ENCODE measurements around the gene TCP10L. TPM values are rescaled to one million over a fixed set of nuclear protein-coding genes. Genes with fewer than 3 reads are reported as not detected.

TCP10L gene
- total RNA-seq, 1 experiment from 2014 or later = not detected

- intact Hi-C loops (cut with micrococcal nuclease; ENCODE audit: unreplicated experiment) = no loop called here
- BruUV-seq (replicated peaks) = no TSS peak
- Histone ChIP-seq H3K9me3 (no peaks in the 10 kb centered on the region), H3K4me1 (0 out of 2 replicates have a peak, but pooled peaks cover 6% of the 10 kb centered on the region), H3K27me3 (replicated peaks; ENCODE audit: control insufficient read depth, insufficient read depth, low read length) (no peaks in the 10 kb centered on the region), H3K4me3 (ENCODE audit: low read depth, low read length) (peak overlapping the region; percentile 93), H3K36me3 (ENCODE audit: control insufficient read depth, insufficient read depth, low read length) (no peaks in the 10 kb centered on the region)
- Mint-ChIP-seq H3K4me1 (ENCODE audit: low read depth, unreplicated experiment) (no peaks in the 10 kb centered on the region), H3K27ac (ENCODE audit: unreplicated experiment) (peak overlapping the region; percentile 98), H3K27me3 (ENCODE audit: insufficient read depth, unreplicated experiment) (peaks cover 3% of the 10 kb centered on the region), H3K9me3 (ENCODE audit: unreplicated experiment) (no peaks in the 10 kb centered on the region), H3K36me3 (ENCODE audit: insufficient read depth, unreplicated experiment) (peaks cover 12% of the 10 kb centered on the region), H3K4me3 (ENCODE audit: unreplicated experiment) (peak overlapping the region; percentile 79)
- POLR2A ChIA-PET = no interaction called here
- TF ChIP-seq CTCF (IDR thresholded peaks at IDR 0.05; ENCODE audit: insufficient read depth in 1 of 2, low read depth in 1 of 2, low read length in 1 of 2, severe bottlenecking in 1 of 2, unreplicated experiment in 1 of 2) = no peak
- CTCF ChIA-PET = no interaction called here
- DNase-seq = no peak
These were observed 28.2 kb upstream of the TCP10L start for GRCh38 chr21:32613436-32614043.

- H3K4me1 ChIP-seq = 0 out of 2 replicates have a peak, but pooled peaks cover 6% of the 10 kb centered on the region
- Mint-ChIP-seq H3K36me3 (ENCODE audit: insufficient read depth, unreplicated experiment) (peaks cover 12% of the 10 kb centered on the region), H3K27ac (ENCODE audit: unreplicated experiment) (peak overlapping the region; percentile 98), H3K4me3 (ENCODE audit: unreplicated experiment) (peak overlapping the region; percentile 79), H3K4me1 (ENCODE audit: low read depth, unreplicated experiment) (no peaks in the 10 kb centered on the region), H3K9me3 (ENCODE audit: unreplicated experiment) (no peaks in the 10 kb centered on the region), H3K27me3 (ENCODE audit: insufficient read depth, unreplicated experiment) (peaks cover 3% of the 10 kb centered on the region)
- H3K4me3 ChIP-seq (ENCODE audit: low read depth, low read length) = peak overlapping the region; percentile 93
- ChIA-PET POLR2A (no interaction called here), CTCF (interaction anchor here (2.8 kb wide), 1 partner anchor 11 kb away, joined by 18 read pairs; no protein-coding TSS in a partner anchor)
- intact Hi-C loops (cut with micrococcal nuclease; ENCODE audit: unreplicated experiment) = no loop called here
- BruUV-seq (replicated peaks) = TSS peak; percentile 84
- no peaks in the 10 kb centered on the region for H3K36me3 ChIP-seq (ENCODE audit: control insufficient read depth, insufficient read depth, low read length)
- TF ChIP-seq CTCF (IDR thresholded peaks at IDR 0.05; ENCODE audit: insufficient read depth in 1 of 2, low read depth in 1 of 2, low read length in 1 of 2, severe bottlenecking in 1 of 2, unreplicated experiment in 1 of 2) = no peak
- H3K27me3 ChIP-seq (replicated peaks; ENCODE audit: control insufficient read depth, insufficient read depth, low read length) = no peaks in the 10 kb centered on the region
- H3K9me3 ChIP-seq = no peaks in the 10 kb centered on the region
- no peak for DNase-seq
These were observed 27.6 kb upstream of the TCP10L start for GRCh38 chr21:32612999-32613337.

GRCh38 chr21:32612075-32612998 is 27.0 kb upstream of the TCP10L start, which contains the start of gene CFAP298:
Gene CFAP298, minus strand, starts transcription at chr21:32612377. Its CDS starts 134 bp downstream, at chr21:32612243.
- Mint-ChIP-seq H3K4me1 (ENCODE audit: low read depth, unreplicated experiment) (no peaks in the 10 kb centered on the region), H3K27me3 (ENCODE audit: insufficient read depth, unreplicated experiment) (peaks cover 3% of the 10 kb centered on the region), H3K4me3 (ENCODE audit: unreplicated experiment) (peak within 1 kb of the TSS; percentile 79), H3K36me3 (ENCODE audit: insufficient read depth, unreplicated experiment) (peaks cover 17% of the 10 kb centered on the region), H3K27ac (ENCODE audit: unreplicated experiment) (peak within 1 kb of the TSS; percentile 98), H3K9me3 (ENCODE audit: unreplicated experiment) (no peaks in the 10 kb centered on the region)
- Histone ChIP-seq H3K4me1 (0 out of 2 replicates have a peak, but pooled peaks cover 6% of the 10 kb centered on the region), H3K9me3 (no peaks in the 10 kb centered on the region), H3K36me3 (ENCODE audit: control insufficient read depth, insufficient read depth, low read length) (no peaks in the 10 kb centered on the region), H3K27me3 (replicated peaks; ENCODE audit: control insufficient read depth, insufficient read depth, low read length) (no peaks in the 10 kb centered on the region), H3K4me3 (ENCODE audit: low read depth, low read length) (peak within 1 kb of the TSS; percentile 93)
- POLR2A ChIA-PET = interaction anchor here (0.6 kb wide), 2 partner anchors 113 to 115 kb away, joined by 3 to 5 read pairs; no protein-coding TSS in a partner anchor
- intact Hi-C loops (cut with micrococcal nuclease; ENCODE audit: unreplicated experiment) = no loop called here
- no peak for TF ChIP-seq CTCF (IDR thresholded peaks at IDR 0.05; ENCODE audit: insufficient read depth in 1 of 2, low read depth in 1 of 2, low read length in 1 of 2, severe bottlenecking in 1 of 2, unreplicated experiment in 1 of 2)
- peak; percentile 88 for DNase-seq
- CTCF ChIA-PET = interaction anchor here (0.6 to 2.8 kb wide), 3 partner anchors 11 to 144 kb away, joined by 4 to 18 read pairs (median 4); no protein-coding TSS in a partner anchor
- BruUV-seq (replicated peaks) = no TSS peak

Data from Caco-2 (cell line).